Gastrocnemius medialis (tissue), 4 donors: ENCODE results near the gene PTBP2.

Experiments used
- POLR2A ChIP-seq, 2 donors: fragments of 450-650 bp; IDR thresholded peaks; one replicate each; pipeline ENCODE4 v1.6.1; 2017; ENCODE audit warnings: antibody characterized with exemption in 2 of 2, mild to moderate bottlenecking in 2 of 2, moderate library complexity in 2 of 2
- TF ChIP-seq, protein P1 (sequence below), 5 experiments: fragments of 450-650 bp in 3 of 5; fragments of 200-600 bp in 2 of 5; sonication (generic) in 2 of 5; IDR thresholded peaks in 4 of 5; conservative IDR thresholded peaks in 1 of 5; 1 replicate in 4 of 5; 2 replicates in 1 of 5; pipeline ENCODE4 v1.5.1; 2016 to 2019; ENCODE audit warnings: antibody characterized with exemption in 5 of 5, mild to moderate bottlenecking in 3 of 5, moderate library complexity in 3 of 5

DNA sequence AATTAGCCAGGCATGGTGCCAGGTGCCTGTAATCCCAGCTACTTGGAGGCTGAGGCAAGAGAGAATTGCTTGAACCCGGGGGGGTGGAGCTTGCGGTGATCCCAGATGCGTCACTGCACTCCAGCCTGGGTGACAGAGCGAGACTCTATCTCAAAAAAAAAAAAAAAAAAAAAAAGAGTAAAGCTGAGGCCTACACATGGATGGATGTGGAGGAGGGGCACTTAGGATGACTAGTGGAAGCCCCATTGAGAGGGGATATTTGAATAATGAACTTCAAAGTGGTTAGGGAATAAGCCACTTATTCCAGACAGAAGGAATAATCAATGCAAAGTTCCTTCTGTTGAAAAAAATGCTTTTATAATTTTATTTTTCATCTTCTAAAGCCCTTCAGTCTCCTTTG is 51.4 kb downstream of the PTBP2 start:
- TF ChIP-seq, protein P1, sequence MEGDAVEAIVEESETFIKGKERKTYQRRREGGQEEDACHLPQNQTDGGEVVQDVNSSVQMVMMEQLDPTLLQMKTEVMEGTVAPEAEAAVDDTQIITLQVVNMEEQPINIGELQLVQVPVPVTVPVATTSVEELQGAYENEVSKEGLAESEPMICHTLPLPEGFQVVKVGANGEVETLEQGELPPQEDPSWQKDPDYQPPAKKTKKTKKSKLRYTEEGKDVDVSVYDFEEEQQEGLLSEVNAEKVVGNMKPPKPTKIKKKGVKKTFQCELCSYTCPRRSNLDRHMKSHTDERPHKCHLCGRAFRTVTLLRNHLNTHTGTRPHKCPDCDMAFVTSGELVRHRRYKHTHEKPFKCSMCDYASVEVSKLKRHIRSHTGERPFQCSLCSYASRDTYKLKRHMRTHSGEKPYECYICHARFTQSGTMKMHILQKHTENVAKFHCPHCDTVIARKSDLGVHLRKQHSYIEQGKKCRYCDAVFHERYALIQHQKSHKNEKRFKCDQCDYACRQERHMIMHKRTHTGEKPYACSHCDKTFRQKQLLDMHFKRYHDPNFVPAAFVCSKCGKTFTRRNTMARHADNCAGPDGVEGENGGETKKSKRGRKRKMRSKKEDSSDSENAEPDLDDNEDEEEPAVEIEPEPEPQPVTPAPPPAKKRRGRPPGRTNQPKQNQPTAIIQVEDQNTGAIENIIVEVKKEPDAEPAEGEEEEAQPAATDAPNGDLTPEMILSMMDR (IDR thresholded peaks at IDR 0.05 in 4 of 5, conservative IDR thresholded peaks at IDR 0.05 in 1 of 5): no peak
- no peak for TF ChIP-seq POLR2A (IDR thresholded peaks at IDR 0.05)
